Measurements from ENCODE around the gene C14orf180.

Gene C14orf180

GRCh38 chr14:104624939-104625338 lies 45.4 kb downstream of the C14orf180 start:
- no peaks in the 10 kb centered on the region for H3K36me3 ChIP-seq (ENCODE audit: low read length)
- no peak overlapping the region for H2AFZ ChIP-seq (ENCODE audit: low read depth, low read length, severe bottlenecking)
- no peaks in the 10 kb centered on the region for H3F3A ChIP-seq (ENCODE audit: insufficient read depth)
- TF ChIP-seq CTCF (IDR thresholded peaks at IDR 0.05; ENCODE audit: insufficient read depth, low read length, poor library complexity, severe bottlenecking) (no peak), EZH2phosphoT487 (conservative IDR thresholded peaks at IDR 0.05; ENCODE audit: low read length) (no peak)
- no peak overlapping the region for H3K9ac ChIP-seq (ENCODE audit: low read length)
- H3K27me3 ChIP-seq (ENCODE audit: low read length) = no peaks in the 10 kb centered on the region
- no peaks in the 10 kb centered on the region for H3K79me2 ChIP-seq (ENCODE audit: insufficient read depth, low read length)
- H3K9me2 ChIP-seq (replicated peaks; ENCODE audit: insufficient read depth, low read length) = no peaks in the 10 kb centered on the region
- H3K4me2 ChIP-seq (ENCODE audit: low read depth, low read length, poor library complexity, severe bottlenecking) = no peak overlapping the region
- no peaks in the 10 kb centered on the region for H4K20me1 ChIP-seq (ENCODE audit: low read depth, low read length)
- no peaks in the 10 kb centered on the region for H3K9me3 ChIP-seq (ENCODE audit: insufficient read depth, low read length)
- no peak overlapping the region for H3K4me3 ChIP-seq (ENCODE audit: insufficient read depth, low read length, poor library complexity, severe bottlenecking)
- no peak overlapping the region for H3K27ac ChIP-seq (ENCODE audit: low read depth, low read length)

GRCh38 chr14:104632781-104633180 lies 53.2 kb downstream of the C14orf180 start:
- H3K27me3 ChIP-seq (ENCODE audit: low read length) = no peaks in the 10 kb centered on the region
- H3K79me2 ChIP-seq (ENCODE audit: insufficient read depth, low read length) = no peaks in the 10 kb centered on the region
- no peaks in the 10 kb centered on the region for H4K20me1 ChIP-seq (ENCODE audit: low read depth, low read length)
- TF ChIP-seq CTCF (IDR thresholded peaks at IDR 0.05; ENCODE audit: insufficient read depth, low read length, poor library complexity, severe bottlenecking) = no peak
- TF ChIP-seq EZH2phosphoT487 (conservative IDR thresholded peaks at IDR 0.05; ENCODE audit: low read length) = no peak
- H3K9me2 ChIP-seq (replicated peaks; ENCODE audit: insufficient read depth, low read length) = no peaks in the 10 kb centered on the region
- H3K4me2 ChIP-seq (ENCODE audit: low read depth, low read length, poor library complexity, severe bottlenecking) = no peak overlapping the region
- H3K27ac ChIP-seq (ENCODE audit: low read depth, low read length) = no peak overlapping the region
- no peaks in the 10 kb centered on the region for H3F3A ChIP-seq (ENCODE audit: insufficient read depth)
- no peak overlapping the region for H3K9ac ChIP-seq (ENCODE audit: low read length)
- no peak overlapping the region for H2AFZ ChIP-seq (ENCODE audit: low read depth, low read length, severe bottlenecking)
- H3K36me3 ChIP-seq (ENCODE audit: low read length) = no peaks in the 10 kb centered on the region
- H3K9me3 ChIP-seq (ENCODE audit: insufficient read depth, low read length) = no peaks in the 10 kb centered on the region
- H3K4me3 ChIP-seq (ENCODE audit: insufficient read depth, low read length, poor library complexity, severe bottlenecking) = no peak overlapping the region

- Histone ChIP-seq H3K79me2 (ENCODE audit: insufficient read depth, low read length) (no peaks in the 10 kb centered on the region), H4K20me1 (ENCODE audit: low read depth, low read length) (no peaks in the 10 kb centered on the region), H3K9me2 (replicated peaks; ENCODE audit: insufficient read depth, low read length) (no peaks in the 10 kb centered on the region), H3F3A (ENCODE audit: insufficient read depth) (no peaks in the 10 kb centered on the region), H3K9ac (ENCODE audit: low read length) (no peak overlapping the region), H3K4me3 (ENCODE audit: insufficient read depth, low read length, poor library complexity, severe bottlenecking) (no peak overlapping the region), H2AFZ (ENCODE audit: low read depth, low read length, severe bottlenecking) (no peak overlapping the region), H3K9me3 (ENCODE audit: insufficient read depth, low read length) (no peaks in the 10 kb centered on the region), H3K27me3 (ENCODE audit: low read length) (no peaks in the 10 kb centered on the region), H3K36me3 (ENCODE audit: low read length) (no peaks in the 10 kb centered on the region), H3K4me2 (ENCODE audit: low read depth, low read length, poor library complexity, severe bottlenecking) (no peak overlapping the region), H3K27ac (ENCODE audit: low read depth, low read length) (no peak overlapping the region)
- TF ChIP-seq EZH2phosphoT487 (conservative IDR thresholded peaks at IDR 0.05; ENCODE audit: low read length) (no peak), CTCF (IDR thresholded peaks at IDR 0.05; ENCODE audit: insufficient read depth, low read length, poor library complexity, severe bottlenecking) (no peak)
Measured at GRCh38 chr14:104633276-104634137, 53.9 kb downstream of the C14orf180 start.

Measured in SU-DHL-6 (cell line).